Trophoblast cell (in vitro differentiated cells and primary cell): Measurements from ENCODE around the gene NEUROD6.

ENCODE experiments used
- DNase-seq, 2 donors: peaks; one replicate each; pipeline ENCODE4 v3.0.0-alpha.2; 2016
- H2AFZ ChIP-seq: 2 replicates; pipeline ENCODE4 v1.6.1; 2013; ENCODE audit warnings: low read length, moderate library complexity, mild to moderate bottlenecking; ENCODE audit not compliant: insufficient read depth, poor library complexity
- H2AK5ac ChIP-seq: 2 replicates; pipeline ENCODE4 v1.6.1; 2013; ENCODE audit warnings: mild to moderate bottlenecking, low read length
- H2BK120ac ChIP-seq: 2 replicates; pipeline ENCODE4 v1.6.1; 2013; ENCODE audit warnings: low read length, mild to moderate bottlenecking, moderate library complexity; ENCODE audit not compliant: insufficient read depth, poor library complexity
- H2BK12ac ChIP-seq: 2 replicates; pipeline ENCODE4 v1.6.1; 2013; ENCODE audit warnings: mild to moderate bottlenecking, low read length, moderate library complexity
- H2BK5ac ChIP-seq: 2 replicates; pipeline ENCODE4 v1.6.1; 2013; ENCODE audit warnings: low read length, low read depth, moderate library complexity, mild to moderate bottlenecking; ENCODE audit not compliant: poor library complexity
- H3K14ac ChIP-seq: 2 replicates; pipeline ENCODE4 v1.6.1; 2013; ENCODE audit warnings: mild to moderate bottlenecking, low read length
- H3K18ac ChIP-seq: 2 replicates; pipeline ENCODE4 v1.6.1; 2013; ENCODE audit warnings: mild to moderate bottlenecking, low read length
- H3K23ac ChIP-seq: 2 replicates; pipeline ENCODE4 v1.6.1; 2013; ENCODE audit warnings: low read length
- H3K27ac ChIP-seq: 2 replicates; pipeline ENCODE4 v1.5.1; 2013; ENCODE audit warnings: low read depth, mild to moderate bottlenecking, inconsistent platforms, low read length, moderate library complexity
- H3K27me3 ChIP-seq: 2 replicates; pipeline ENCODE4 v1.6.1; 2013; ENCODE audit warnings: inconsistent platforms, mild to moderate bottlenecking, low read length, moderate library complexity; ENCODE audit not compliant: insufficient read depth
- H3K36me3 ChIP-seq, 2 experiments: 1 replicate in 1 of 2; 2 replicates in 1 of 2; pipeline ENCODE4 v1.6.1; 2013; ENCODE audit warnings: low read length in 2 of 2, mild to moderate bottlenecking in 2 of 2, moderate library complexity in 1 of 2; ENCODE audit not compliant: insufficient read depth in 2 of 2, control insufficient read depth in 1 of 2
- H3K4ac ChIP-seq: 2 replicates; pipeline ENCODE4 v1.6.1; 2013; ENCODE audit warnings: low read depth, mild to moderate bottlenecking, low read length, moderate library complexity
- H3K4me1 ChIP-seq, 2 experiments: 1 replicate in 1 of 2; 2 replicates in 1 of 2; pipeline ENCODE4 v1.6.1; 2013; ENCODE audit warnings: low read length in 2 of 2, mild to moderate bottlenecking in 2 of 2, moderate library complexity in 1 of 2; ENCODE audit not compliant: insufficient read depth in 2 of 2, control insufficient read depth in 1 of 2
- H3K4me2 ChIP-seq: 2 replicates; pipeline ENCODE4 v1.6.1; 2013; ENCODE audit warnings: inconsistent platforms, mild to moderate bottlenecking, low read length, moderate library complexity
- H3K4me3 ChIP-seq: 2 replicates; pipeline ENCODE4 v1.5.1; 2013; ENCODE audit warnings: mild to moderate bottlenecking, low read depth, low read length, inconsistent platforms
- H3K79me1 ChIP-seq: one replicate; pipeline ENCODE4 v1.6.1; 2013; ENCODE audit warnings: low read length
- H3K79me2 ChIP-seq: 2 replicates; pipeline ENCODE4 v1.6.1; 2013; ENCODE audit warnings: low read length, mild to moderate bottlenecking; ENCODE audit not compliant: control insufficient read depth, insufficient read depth, poor library complexity
- H3K9ac ChIP-seq: 2 replicates; pipeline ENCODE4 v1.6.1; 2013; ENCODE audit warnings: mild to moderate bottlenecking, low read length
- H3K9me3 ChIP-seq: 2 replicates; pipeline ENCODE4 v1.6.1; 2013; ENCODE audit warnings: low read depth, mild to moderate bottlenecking, control low read depth, inconsistent platforms, low read length; ENCODE audit not compliant: insufficient read depth
- H4K12ac ChIP-seq: 2 replicates; pipeline ENCODE4 v1.6.1; 2013; ENCODE audit warnings: low read depth, mild to moderate bottlenecking, low read length, moderate library complexity
- H4K8ac ChIP-seq: 2 replicates; pipeline ENCODE4 v1.6.1; 2013; ENCODE audit warnings: low read depth, mild to moderate bottlenecking, low read length, moderate library complexity
- H4K91ac ChIP-seq: one replicate; pipeline ENCODE4 v1.6.1; 2013; ENCODE audit warnings: low read depth, mild to moderate bottlenecking, low read length, moderate library complexity
- WGBS: extraction: QIAGEN DNeasy Blood & Tissue Kit; methylation state at CpG from one replicate; pipeline ENCODE4 v1.1.7; 2013; ENCODE audit warnings: missing lambda C conversion rate; ENCODE audit not compliant: insufficient read length, insufficient coverage; ENCODE audit errors: extremely low coverage; 5-methylcytosine and 5-hydroxymethylcytosine counted together

NEUROD6 gene

GRCh38 chr7:31338706-31339105 is 1.8 kb downstream of the NEUROD6 start:
- no peak overlapping the region for H3K18ac ChIP-seq
- no peak overlapping the region for H2AK5ac ChIP-seq
- peaks cover 18% of the 10 kb centered on the region for H3K27me3 ChIP-seq
- no peak for DNase-seq
- no peaks in the 10 kb centered on the region for H3K79me1 ChIP-seq
- no peak overlapping the region for H3K4me3 ChIP-seq
- peaks cover 0 to 2% of the 10 kb centered on the region in 2 experiments for H3K4me1 ChIP-seq
- H3K4ac ChIP-seq: no peak overlapping the region
- no peak overlapping the region for H2BK5ac ChIP-seq
- H2BK120ac ChIP-seq: no peak overlapping the region
- no peak overlapping the region for H3K4me2 ChIP-seq
- H2AFZ ChIP-seq: no peak overlapping the region
- H3K79me2 ChIP-seq: no peaks in the 10 kb centered on the region
- H3K9me3 ChIP-seq: peaks cover 2% of the 10 kb centered on the region
- no peak overlapping the region for H4K8ac ChIP-seq
- no peak overlapping the region for H3K27ac ChIP-seq
- no peak overlapping the region for H3K14ac ChIP-seq
- no peaks in the 10 kb centered on the region for H3K36me3 ChIP-seq
- no peak overlapping the region for H4K12ac ChIP-seq
- no peak overlapping the region for H2BK12ac ChIP-seq
- no CpG with 5 or more reads among the region's 14 CpGs for WGBS
- no peak overlapping the region for H4K91ac ChIP-seq
- no peak overlapping the region for H3K23ac ChIP-seq
- H3K9ac ChIP-seq: no peak overlapping the region

GRCh38 chr7:31337002-31337565 is 3.4 kb downstream of the NEUROD6 start:
- Histone ChIP-seq H3K4ac (no peak overlapping the region), H3K4me3 (no peak overlapping the region), H3K79me1 (no peaks in the 10 kb centered on the region), H3K9ac (no peak overlapping the region), H2BK12ac (no peak overlapping the region), H3K4me2 (peak overlapping the region; percentile 71), H3K79me2 (no peaks in the 10 kb centered on the region), H2AFZ (no peak overlapping the region), H3K27ac (no peak overlapping the region), H3K4me1 (peaks cover 0 to 2% of the 10 kb centered on the region in 2 experiments), H3K18ac (no peak overlapping the region), H3K9me3 (peaks cover 2% of the 10 kb centered on the region), H2BK120ac (no peak overlapping the region), H2AK5ac (no peak overlapping the region), H3K14ac (no peak overlapping the region), H4K91ac (no peak overlapping the region), H3K36me3 (no peaks in the 10 kb centered on the region), H3K23ac (no peak overlapping the region), H3K27me3 (peaks cover 18% of the 10 kb centered on the region), H4K8ac (no peak overlapping the region), H2BK5ac (no peak overlapping the region), H4K12ac (no peak overlapping the region)
- WGBS: no CpG with 5 or more reads among the region's 9 CpGs
- DNase-seq: no peak

GRCh38 chr7:31336202-31337001 is 4.1 kb downstream of the NEUROD6 start:
- Histone ChIP-seq H3K9ac (no peak overlapping the region), H3K14ac (no peak overlapping the region), H2BK120ac (no peak overlapping the region), H3K27ac (no peak overlapping the region), H2BK5ac (no peak overlapping the region), H4K12ac (no peak overlapping the region), H4K91ac (no peak overlapping the region), H2AK5ac (no peak overlapping the region), H2AFZ (no peak overlapping the region), H4K8ac (no peak overlapping the region), H3K23ac (no peak overlapping the region), H3K18ac (no peak overlapping the region), H3K36me3 (no peaks in the 10 kb centered on the region), H3K4me3 (peak overlapping the region; percentile 31), H3K4me1 (peaks cover 0 to 2% of the 10 kb centered on the region in 2 experiments), H3K79me1 (no peaks in the 10 kb centered on the region), H3K4ac (no peak overlapping the region), H3K79me2 (no peaks in the 10 kb centered on the region), H2BK12ac (no peak overlapping the region), H3K4me2 (peak overlapping the region; percentile 71), H3K27me3 (peaks cover 18% of the 10 kb centered on the region), H3K9me3 (peaks cover 2% of the 10 kb centered on the region)
- DNase-seq: no peak
- WGBS: no CpG with 5 or more reads among the region's 71 CpGs

- Histone ChIP-seq H3K79me1 (no peaks in the 10 kb centered on the region), H3K4me3 (no peak overlapping the region), H4K8ac (no peak overlapping the region), H2AK5ac (no peak overlapping the region), H4K12ac (no peak overlapping the region), H4K91ac (no peak overlapping the region), H3K27me3 (peaks cover 18% of the 10 kb centered on the region), H2AFZ (no peak overlapping the region), H3K4me2 (peak overlapping the region; percentile 71), H3K27ac (no peak overlapping the region), H3K9me3 (peaks cover 2% of the 10 kb centered on the region), H3K36me3 (no peaks in the 10 kb centered on the region), H2BK120ac (no peak overlapping the region), H3K4ac (no peak overlapping the region), H3K79me2 (no peaks in the 10 kb centered on the region), H2BK12ac (no peak overlapping the region), H3K9ac (no peak overlapping the region), H3K14ac (no peak overlapping the region), H3K4me1 (peaks cover 0 to 2% of the 10 kb centered on the region in 2 experiments), H3K23ac (no peak overlapping the region), H2BK5ac (no peak overlapping the region), H3K18ac (no peak overlapping the region)
- no peak for DNase-seq
- WGBS: no CpG with 5 or more reads among the region's 12 CpGs
These were observed 4.7 kb downstream of the NEUROD6 start for GRCh38 chr7:31335884-31336201.
